A549 (cell line): ENCODE measurements around the gene SWAP70. TPM values are rescaled to one million over a fixed set of nuclear protein-coding genes. Genes with fewer than 3 reads are reported as not detected.

Experiments used
- ATAC-seq, 2 experiments: fragments of 200-7000 bp in 1 of 2; fragments of >200 bp in 1 of 2; cut with Nextera tagmentation in 1 of 2; cut with Tn5 transposase in 1 of 2; 3 replicates each; pipeline versions ENCODE4 v1.8.0 to v1.9.1; 2018 to 2020; ENCODE audit warnings: mild to moderate bottlenecking in 1 of 2, moderate library complexity in 1 of 2
- CTCF ChIA-PET: fragments of 300-600 bp; sonication (Branson Sonifier 250); formaldehyde crosslinking; extraction: SDS; loops from one replicate; lab custom pipeline; 2021; ENCODE audit warnings: antibody characterized with exemption, inconsistent platforms; lab: Yijun Ruan, JAX
- POLR2A ChIA-PET: fragments of 350-600 bp; formaldehyde crosslinking; extraction: SDS; loops from one replicate; lab custom pipeline; 2021; ENCODE audit warnings: antibody characterized with exemption, inconsistent platforms; lab: Yijun Ruan, JAX
- DNase-seq, 2 experiments: peaks; one replicate each; pipeline versions ENCODE4 v3.0.0 to v3.0.0-alpha.2; 2011 to 2016; ENCODE audit warnings: low read depth in 1 of 2, low spot score in 1 of 2
- FAIRE-seq: peaks from 2 replicates; lab custom pipeline; 2011; peaks lifted over from hg19 to GRCh38; lab: Jason Lieb, UNC
- H3K27ac ChIP-seq, 2 experiments: fragments of >200 bp; sonication (Bioruptor Twin); formaldehyde crosslinking; 3 replicates each; pipeline ENCODE4 v1.5.1; 2016 to 2017
- H3K4me1 ChIP-seq: fragments of >200 bp; sonication (Bioruptor Twin); formaldehyde crosslinking; 3 replicates; pipeline ENCODE4 v1.6.1; 2016
- H3K4me2 ChIP-seq: fragments of >200 bp; sonication (Bioruptor Twin); formaldehyde crosslinking; 3 replicates; pipeline ENCODE4 v1.6.1; 2016
- H3K4me3 ChIP-seq: fragments of >200 bp; sonication (Bioruptor Twin); formaldehyde crosslinking; 3 replicates; pipeline ENCODE4 v1.5.1; 2016
- H3K9me3 ChIP-seq: fragments of >200 bp; sonication (Bioruptor Twin); formaldehyde crosslinking; 3 replicates; pipeline ENCODE4 v1.6.1; 2016
- ATOH8 ChIP-seq: fragments of 250-450 bp; sonication (Bioruptor Pico); IDR thresholded peaks from 2 replicates; pipeline ENCODE4 v1.5.0; 2020; ENCODE audit warnings: low read depth, mild to moderate bottlenecking, moderate library complexity
- BCL3 ChIP-seq: fragments of >200 bp; sonication (Bioruptor Twin); formaldehyde crosslinking; IDR thresholded peaks from 3 replicates; pipeline ENCODE4 v1.6.1; 2016
- BHLHE40 ChIP-seq: IDR thresholded peaks from 2 replicates; pipeline ENCODE4 v1.6.1; 2012; ENCODE audit warnings: low read depth, low read length, inconsistent platforms
- CBX2 ChIP-seq: fragments of 200-600 bp; sonication (generic); IDR thresholded peaks from 2 replicates; pipeline ENCODE4 v1.6.1; 2016; ENCODE audit warnings: low read depth, mild to moderate bottlenecking, borderline replicate concordance
- EHMT2 ChIP-seq: fragments of 200-600 bp; sonication (generic); IDR thresholded peaks from 2 replicates; pipeline ENCODE4 v1.6.1; 2016; ENCODE audit warnings: antibody characterized with exemption, low read depth, mild to moderate bottlenecking, moderate library complexity
- FOXS1 ChIP-seq: fragments of 250-450 bp; sonication (Bioruptor Pico); IDR thresholded peaks from 2 replicates; pipeline ENCODE4 v1.5.0; 2020; ENCODE audit warnings: mild to moderate bottlenecking, moderate library complexity
- HDAC2 ChIP-seq: fragments of 200-600 bp; sonication (generic); IDR thresholded peaks from 2 replicates; pipeline ENCODE4 v1.6.1; 2016
- HEYL ChIP-seq: fragments of 250-450 bp; sonication (Bioruptor Pico); IDR thresholded peaks from 2 replicates; pipeline ENCODE4 v1.8.0; 2021; ENCODE audit warnings: mild to moderate bottlenecking, moderate library complexity
- HOXA7 ChIP-seq: fragments of 250-450 bp; sonication (Bioruptor Pico); IDR thresholded peaks from 2 replicates; pipeline ENCODE4 v1.5.0; 2020; ENCODE audit warnings: mild to moderate bottlenecking, moderate library complexity
- MAX ChIP-seq: IDR thresholded peaks from 2 replicates; pipeline ENCODE4 v1.6.1; 2012
- MAZ ChIP-seq: fragments of 150-350 bp; IDR thresholded peaks from 2 replicates; pipeline ENCODE4 v1.6.1; 2014; ENCODE audit warnings: antibody characterized with exemption, low read depth, low read length, borderline replicate concordance
- MYC ChIP-seq: IDR thresholded peaks from 2 replicates; pipeline ENCODE4 v1.6.1; 2012; ENCODE audit warnings: mild to moderate bottlenecking, inconsistent platforms, low read length, improper control_type of control experiment, borderline replicate concordance
- NPAS2 ChIP-seq: fragments of 250-450 bp; sonication (Bioruptor Pico); IDR thresholded peaks from 2 replicates; pipeline ENCODE4 v1.8.0; 2022; ENCODE audit warnings: mild to moderate bottlenecking, moderate library complexity, borderline replicate concordance
- RAD21 ChIP-seq, 2 experiments: fragments of >200 bp in 1 of 2; sonication (Bioruptor Twin) in 1 of 2; formaldehyde crosslinking in 1 of 2; IDR thresholded peaks in 1 of 2; conservative IDR thresholded peaks in 1 of 2; 2 replicates in 1 of 2; 3 replicates in 1 of 2; pipeline ENCODE4 v1.6.1; 2012 to 2018; ENCODE audit warnings: inconsistent platforms in 1 of 2
- ZC3H11A ChIP-seq: fragments of 450-650 bp; IDR thresholded peaks from 2 replicates; pipeline ENCODE4 v1.6.1; 2014; ENCODE audit warnings: antibody characterized with exemption, mild to moderate bottlenecking
- ZNF302 ChIP-seq: fragments of 250-450 bp; sonication (Bioruptor Pico); IDR thresholded peaks from 2 replicates; pipeline ENCODE4 v1.9.0; 2021; ENCODE audit warnings: inconsistent platforms, mild to moderate bottlenecking, moderate library complexity
- WGBS: methylation state at CpG from one replicate; pipeline ENCODE4 v1.1.6; 2017; ENCODE audit errors: missing lambda C conversion rate; 5-methylcytosine and 5-hydroxymethylcytosine counted together
- polyA plus RNA-seq, 4 experiments: library from polyadenylated mRNA; depleted of rRNA in 3 of 4; stranded (reverse); fragments of >200 nt; fragmentation: RNase III in 1 of 4; extraction: RNeasy Plus Mini Kit Qiagen cat#74134 plus additional on column Dnase treatment in 1 of 4; gene quantifications; 2 replicates in 3 of 4; 3 replicates in 1 of 4; pipeline ENCODE4 v1.2.3, GENCODE V29; 2011 to 2017
- TF ChIP-seq, protein P1 (sequence below): fragments of 150-350 bp; IDR thresholded peaks from 2 replicates; pipeline ENCODE4 v1.6.1; 2014; ENCODE audit warnings: low read depth, mild to moderate bottlenecking, low read length
- TF ChIP-seq, protein P2 (sequence below): fragments of 250-450 bp; sonication (Bioruptor Pico); IDR thresholded peaks from 2 replicates; pipeline ENCODE4 v1.5.0; 2021; ENCODE audit warnings: mild to moderate bottlenecking, moderate library complexity, borderline replicate concordance
- TF ChIP-seq, protein P3 (sequence below): fragments of >200 bp; sonication (Bioruptor Twin); formaldehyde crosslinking; IDR thresholded peaks from 2 replicates; pipeline ENCODE4 v1.6.1; 2016

The SWAP70 gene
- polyA plus RNA-seq, 2 of the 4 experiments (the other 2 are of a cell fraction): 24.5 to 25.5 TPM

GRCh38 chr11:9687711-9688477 is 24.0 kb downstream of the SWAP70 start (continued):
- TF ChIP-seq BCL3: no peak
- TF ChIP-seq, protein P1, sequence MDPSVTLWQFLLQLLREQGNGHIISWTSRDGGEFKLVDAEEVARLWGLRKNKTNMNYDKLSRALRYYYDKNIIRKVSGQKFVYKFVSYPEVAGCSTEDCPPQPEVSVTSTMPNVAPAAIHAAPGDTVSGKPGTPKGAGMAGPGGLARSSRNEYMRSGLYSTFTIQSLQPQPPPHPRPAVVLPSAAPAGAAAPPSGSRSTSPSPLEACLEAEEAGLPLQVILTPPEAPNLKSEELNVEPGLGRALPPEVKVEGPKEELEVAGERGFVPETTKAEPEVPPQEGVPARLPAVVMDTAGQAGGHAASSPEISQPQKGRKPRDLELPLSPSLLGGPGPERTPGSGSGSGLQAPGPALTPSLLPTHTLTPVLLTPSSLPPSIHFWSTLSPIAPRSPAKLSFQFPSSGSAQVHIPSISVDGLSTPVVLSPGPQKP: no peak
- TF ChIP-seq ZNF302 (CRISPR knock-in tag): no peak

DNA sequence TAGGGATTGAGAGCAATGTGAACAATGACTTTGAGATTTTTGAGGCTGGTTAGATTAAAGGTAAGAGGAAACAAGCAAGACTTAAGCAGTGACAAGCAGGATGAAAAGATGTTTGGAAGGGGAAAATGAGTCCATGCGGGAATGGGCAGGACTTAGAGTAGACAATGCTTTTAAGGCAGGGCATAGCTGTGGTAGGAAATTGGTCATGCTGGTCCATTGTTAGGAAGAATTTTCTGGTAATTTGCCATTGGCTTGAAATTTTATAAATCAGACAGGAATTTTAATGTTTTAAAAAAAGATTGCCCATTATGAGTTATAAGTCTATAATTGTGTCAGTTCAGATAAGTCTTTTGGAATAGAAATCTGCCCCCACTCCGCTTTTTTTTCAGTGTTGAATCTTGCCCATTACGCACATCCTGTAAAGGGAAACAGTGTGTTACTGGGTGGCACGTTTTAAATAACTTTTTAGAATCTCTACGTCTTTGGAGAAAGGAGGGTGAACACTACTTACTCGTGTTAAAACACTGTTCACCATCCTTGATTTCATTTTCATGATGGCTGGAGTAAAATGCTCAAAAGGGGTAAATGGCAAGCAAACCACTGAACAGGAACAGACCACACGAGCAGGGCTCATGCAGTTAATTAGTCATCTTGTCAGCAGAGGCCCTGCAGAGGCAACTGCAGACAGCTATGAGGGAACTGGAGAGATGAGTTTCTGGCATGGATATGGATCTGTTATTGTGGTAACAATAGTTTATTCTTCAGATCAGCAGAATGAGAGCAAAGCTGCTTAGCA is 25.0 kb downstream of the SWAP70 start:
- no peak for TF ChIP-seq RAD21 (conservative IDR thresholded peaks at IDR 0.05 in 1 of 2, IDR thresholded peaks at IDR 0.05 in 1 of 2)
- TF ChIP-seq EHMT2: no peak
- TF ChIP-seq NPAS2 (CRISPR knock-in tag): no peak
- no peak for TF ChIP-seq HDAC2
- TF ChIP-seq HEYL (CRISPR knock-in tag): no peak
- TF ChIP-seq ATOH8 (CRISPR knock-in tag): no peak
- TF ChIP-seq, protein P2, sequence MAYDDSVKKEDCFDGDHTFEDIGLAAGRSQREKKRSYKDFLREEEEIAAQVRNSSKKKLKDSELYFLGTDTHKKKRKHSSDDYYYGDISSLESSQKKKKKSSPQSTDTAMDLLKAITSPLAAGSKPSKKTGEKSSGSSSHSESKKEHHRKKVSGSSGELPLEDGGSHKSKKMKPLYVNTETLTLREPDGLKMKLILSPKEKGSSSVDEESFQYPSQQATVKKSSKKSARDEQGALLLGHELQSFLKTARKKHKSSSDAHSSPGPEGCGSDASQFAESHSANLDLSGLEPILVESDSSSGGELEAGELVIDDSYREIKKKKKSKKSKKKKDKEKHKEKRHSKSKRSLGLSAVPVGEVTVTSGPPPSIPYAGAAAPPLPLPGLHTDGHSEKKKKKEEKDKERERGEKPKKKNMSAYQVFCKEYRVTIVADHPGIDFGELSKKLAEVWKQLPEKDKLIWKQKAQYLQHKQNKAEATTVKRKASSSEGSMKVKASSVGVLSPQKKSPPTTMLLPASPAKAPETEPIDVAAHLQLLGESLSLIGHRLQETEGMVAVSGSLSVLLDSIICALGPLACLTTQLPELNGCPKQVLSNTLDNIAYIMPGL (CRISPR knock-in tag): no peak
- no peak for TF ChIP-seq FOXS1 (CRISPR knock-in tag)
- TF ChIP-seq CBX2: no peak
- TF ChIP-seq MAX: no peak
- no peak for TF ChIP-seq BCL3
- TF ChIP-seq, protein P1: no peak
- no peak for TF ChIP-seq HOXA7 (CRISPR knock-in tag)
- TF ChIP-seq, protein P3, sequence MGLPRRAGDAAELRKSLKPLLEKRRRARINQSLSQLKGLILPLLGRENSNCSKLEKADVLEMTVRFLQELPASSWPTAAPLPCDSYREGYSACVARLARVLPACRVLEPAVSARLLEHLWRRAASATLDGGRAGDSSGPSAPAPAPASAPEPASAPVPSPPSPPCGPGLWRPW: no peak
- TF ChIP-seq MAZ: no peak
- TF ChIP-seq ZC3H11A: no peak
- no peak for TF ChIP-seq MYC
- TF ChIP-seq BHLHE40: no peak
- DNase-seq: no peak
- CTCF ChIA-PET: interaction anchor here (0.9 to 1.9 kb wide), 3 partner anchors 15 to 69 kb away, joined by 3 to 6 read pairs (median 3); no protein-coding TSS in a partner anchor
- Histone ChIP-seq H3K4me2 (peak overlapping the region; percentile 33; the same call in 2 of the 3 replicates), H3K4me1 (peaks cover 34% of the 10 kb centered on the region), H3K4me3 (no peak overlapping the region), H3K27ac (0 out of 6 replicates have a peak overlapping the region, but pooled peaks of 1 of the 2 experiments have one; percentile 6), H3K9me3 (no peaks in the 10 kb centered on the region)
- WGBS: 66% methylated on average over 7 of the region's 7 CpGs
- no peak for FAIRE-seq
- POLR2A ChIA-PET: no interaction called here
- ATAC-seq: peak; percentile 62 to 76; a peak in 3 of 6 replicates
